ENCODE data around the gene TNIP2.

TNIP2 gene

GRCh38 chr4:2702361-2702760, 53.8 kb downstream of the TNIP2 start:
- H3K4me3 ChIP-seq (ENCODE audit: low read depth, low read length), result no peak overlapping the region
- no peak overlapping the region for H2AFZ ChIP-seq (ENCODE audit: low read length, unreplicated experiment)
- no peaks in the 10 kb centered on the region for H3K27me3 ChIP-seq (ENCODE audit: insufficient read depth, low read length)
- H3K79me2 ChIP-seq (ENCODE audit: control insufficient read depth, insufficient read depth, low read length, unreplicated experiment), result no peaks in the 10 kb centered on the region
- H3K4me1 ChIP-seq (ENCODE audit: control insufficient read depth, insufficient read depth, low read length, unreplicated experiment), result no peaks in the 10 kb centered on the region
- H3K27ac ChIP-seq (ENCODE audit: low read depth, low read length), result no peak overlapping the region
- peaks cover 29% of the 10 kb centered on the region for H3K36me3 ChIP-seq (ENCODE audit: insufficient read depth, low read length)

- Histone ChIP-seq H3K79me2 (ENCODE audit: control insufficient read depth, insufficient read depth, low read length, unreplicated experiment) (no peaks in the 10 kb centered on the region), H3K36me3 (ENCODE audit: insufficient read depth, low read length) (peaks cover 36% of the 10 kb centered on the region), H3K4me3 (ENCODE audit: low read depth, low read length) (no peak overlapping the region), H3K4me1 (ENCODE audit: control insufficient read depth, insufficient read depth, low read length, unreplicated experiment) (no peaks in the 10 kb centered on the region), H2AFZ (ENCODE audit: low read length, unreplicated experiment) (no peak overlapping the region), H3K27ac (ENCODE audit: low read depth, low read length) (no peak overlapping the region), H3K27me3 (ENCODE audit: insufficient read depth, low read length) (no peaks in the 10 kb centered on the region)
Observed at GRCh38 chr4:2700031-2700430, 56.1 kb downstream of the TNIP2 start.

DNA sequence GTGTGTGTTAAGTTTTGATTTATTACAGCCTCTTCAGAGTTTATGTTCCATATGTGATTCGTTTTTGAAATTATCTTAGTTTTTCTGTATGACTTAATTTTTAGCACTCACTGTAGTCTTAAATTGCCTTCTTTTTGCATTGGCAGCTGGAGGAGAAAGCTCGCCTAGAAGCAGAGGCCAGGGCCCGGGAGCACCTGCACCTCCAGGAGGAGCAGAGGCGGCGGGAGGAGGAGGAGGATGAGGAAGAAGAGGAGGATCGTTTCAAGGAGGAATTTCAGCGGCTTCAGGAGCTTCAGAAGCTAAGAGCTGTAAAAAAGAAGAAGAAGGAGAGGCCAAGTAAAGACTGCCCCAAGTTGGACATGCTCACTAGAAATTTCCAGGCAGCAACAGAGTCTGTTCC, 56.6 kb downstream of the TNIP2 start:
- Histone ChIP-seq H3K4me1 (ENCODE audit: control insufficient read depth, insufficient read depth, low read length, unreplicated experiment) (no peaks in the 10 kb centered on the region), H2AFZ (ENCODE audit: low read length, unreplicated experiment) (no peak overlapping the region), H3K79me2 (ENCODE audit: control insufficient read depth, insufficient read depth, low read length, unreplicated experiment) (no peaks in the 10 kb centered on the region), H3K27ac (ENCODE audit: low read depth, low read length) (no peak overlapping the region), H3K4me3 (ENCODE audit: low read depth, low read length) (no peak overlapping the region), H3K27me3 (ENCODE audit: insufficient read depth, low read length) (no peaks in the 10 kb centered on the region), H3K36me3 (ENCODE audit: insufficient read depth, low read length) (peaks cover 36% of the 10 kb centered on the region)

GRCh38 chr4:2698951-2699505, 57.1 kb downstream of the TNIP2 start:
- H2AFZ ChIP-seq (ENCODE audit: low read length, unreplicated experiment), result no peak overlapping the region
- no peak overlapping the region for H3K27ac ChIP-seq (ENCODE audit: low read depth, low read length)
- no peak overlapping the region for H3K4me3 ChIP-seq (ENCODE audit: low read depth, low read length)
- no peaks in the 10 kb centered on the region for H3K79me2 ChIP-seq (ENCODE audit: control insufficient read depth, insufficient read depth, low read length, unreplicated experiment)
- no peaks in the 10 kb centered on the region for H3K4me1 ChIP-seq (ENCODE audit: control insufficient read depth, insufficient read depth, low read length, unreplicated experiment)
- no peaks in the 10 kb centered on the region for H3K27me3 ChIP-seq (ENCODE audit: insufficient read depth, low read length)
- peaks cover 36% of the 10 kb centered on the region for H3K36me3 ChIP-seq (ENCODE audit: insufficient read depth, low read length)

DNA sequence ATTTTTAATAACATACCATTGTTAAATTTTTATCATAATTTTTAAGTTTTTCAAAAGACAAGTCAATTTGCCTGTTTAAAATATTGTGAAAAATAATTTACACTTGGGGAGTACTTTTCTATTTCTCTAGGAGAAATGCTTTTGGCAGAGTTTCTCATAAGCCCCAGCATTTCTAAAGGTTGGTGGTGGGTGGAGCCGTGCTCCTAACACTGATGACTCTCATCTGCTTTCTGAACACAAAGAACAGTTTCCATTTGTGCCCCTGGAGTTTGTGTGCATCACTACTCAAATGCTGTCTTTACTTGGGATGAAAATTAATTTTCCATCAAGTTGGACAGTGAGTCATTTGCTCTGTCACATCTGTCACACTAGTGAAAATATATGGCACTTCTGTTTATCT, 57.6 kb downstream of the TNIP2 start:
- H3K36me3 ChIP-seq (ENCODE audit: insufficient read depth, low read length), result peaks cover 36% of the 10 kb centered on the region
- H3K27ac ChIP-seq (ENCODE audit: low read depth, low read length), result no peak overlapping the region
- no peaks in the 10 kb centered on the region for H3K4me1 ChIP-seq (ENCODE audit: control insufficient read depth, insufficient read depth, low read length, unreplicated experiment)

DNA sequence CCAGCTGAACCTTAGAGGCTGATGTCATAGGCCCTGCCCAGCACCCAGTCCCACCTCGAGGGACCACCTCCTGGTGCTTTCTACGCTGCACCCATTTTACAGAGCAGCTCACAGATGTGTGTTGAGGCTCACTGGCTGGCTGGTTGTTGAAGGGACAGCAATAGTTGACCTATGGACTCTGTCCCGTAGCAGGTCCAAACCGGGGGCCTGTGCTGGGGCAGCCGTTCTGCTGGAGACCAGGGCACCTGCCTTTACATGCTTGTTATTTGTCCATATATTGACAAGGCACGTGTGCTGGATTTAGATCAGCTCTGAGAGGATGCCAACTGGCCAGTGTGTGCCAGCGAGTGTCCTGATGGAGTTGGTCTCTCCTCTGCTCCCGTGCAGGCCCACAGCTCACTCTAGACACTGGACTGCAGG, 58.1 kb downstream of the TNIP2 start:
- Histone ChIP-seq H3K4me1 (ENCODE audit: control insufficient read depth, insufficient read depth, low read length, unreplicated experiment) (no peaks in the 10 kb centered on the region), H3K27ac (ENCODE audit: low read depth, low read length) (no peak overlapping the region), H3K4me3 (ENCODE audit: low read depth, low read length) (no peak overlapping the region), H3K27me3 (ENCODE audit: insufficient read depth, low read length) (no peaks in the 10 kb centered on the region), H3K36me3 (ENCODE audit: insufficient read depth, low read length) (peaks cover 32% of the 10 kb centered on the region), H3K79me2 (ENCODE audit: control insufficient read depth, insufficient read depth, low read length, unreplicated experiment) (no peaks in the 10 kb centered on the region), H2AFZ (ENCODE audit: low read length, unreplicated experiment) (no peak overlapping the region)

More for the DNA sequence above, 57.6 kb downstream of the TNIP2 start:
- Histone ChIP-seq H3K4me3 (ENCODE audit: low read depth, low read length) (no peak overlapping the region), H2AFZ (ENCODE audit: low read length, unreplicated experiment) (no peak overlapping the region), H3K27me3 (ENCODE audit: insufficient read depth, low read length) (no peaks in the 10 kb centered on the region), H3K79me2 (ENCODE audit: control insufficient read depth, insufficient read depth, low read length, unreplicated experiment) (no peaks in the 10 kb centered on the region)

DNA sequence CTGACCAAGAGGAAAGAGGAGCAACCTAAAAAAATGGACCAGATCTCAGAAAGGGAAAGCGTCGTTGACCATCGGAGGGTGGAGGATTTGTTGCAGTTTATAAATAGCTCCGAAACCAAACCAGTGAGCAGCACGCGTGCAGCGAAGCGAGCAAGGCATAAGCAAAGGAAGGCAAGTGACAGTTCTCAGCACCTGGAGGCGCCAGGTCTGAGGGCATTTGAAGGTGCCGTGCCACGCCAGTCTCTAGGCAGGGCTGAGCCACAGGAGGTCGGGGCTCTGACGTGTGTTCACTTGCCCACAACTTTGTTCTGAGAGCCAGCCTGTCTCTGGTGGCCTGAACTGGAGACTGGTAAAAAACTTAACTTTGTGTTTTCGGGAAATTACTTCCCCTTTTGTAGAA, 59.7 kb downstream of the TNIP2 start:
- H3K36me3 ChIP-seq (ENCODE audit: insufficient read depth, low read length), result peaks cover 32% of the 10 kb centered on the region
- H2AFZ ChIP-seq (ENCODE audit: low read length, unreplicated experiment), result no peak overlapping the region
- no peak overlapping the region for H3K27ac ChIP-seq (ENCODE audit: low read depth, low read length)
- H3K27me3 ChIP-seq (ENCODE audit: insufficient read depth, low read length), result no peaks in the 10 kb centered on the region
- no peaks in the 10 kb centered on the region for H3K79me2 ChIP-seq (ENCODE audit: control insufficient read depth, insufficient read depth, low read length, unreplicated experiment)
- no peaks in the 10 kb centered on the region for H3K4me1 ChIP-seq (ENCODE audit: control insufficient read depth, insufficient read depth, low read length, unreplicated experiment)
- H3K4me3 ChIP-seq (ENCODE audit: low read depth, low read length), result no peak overlapping the region

DNA sequence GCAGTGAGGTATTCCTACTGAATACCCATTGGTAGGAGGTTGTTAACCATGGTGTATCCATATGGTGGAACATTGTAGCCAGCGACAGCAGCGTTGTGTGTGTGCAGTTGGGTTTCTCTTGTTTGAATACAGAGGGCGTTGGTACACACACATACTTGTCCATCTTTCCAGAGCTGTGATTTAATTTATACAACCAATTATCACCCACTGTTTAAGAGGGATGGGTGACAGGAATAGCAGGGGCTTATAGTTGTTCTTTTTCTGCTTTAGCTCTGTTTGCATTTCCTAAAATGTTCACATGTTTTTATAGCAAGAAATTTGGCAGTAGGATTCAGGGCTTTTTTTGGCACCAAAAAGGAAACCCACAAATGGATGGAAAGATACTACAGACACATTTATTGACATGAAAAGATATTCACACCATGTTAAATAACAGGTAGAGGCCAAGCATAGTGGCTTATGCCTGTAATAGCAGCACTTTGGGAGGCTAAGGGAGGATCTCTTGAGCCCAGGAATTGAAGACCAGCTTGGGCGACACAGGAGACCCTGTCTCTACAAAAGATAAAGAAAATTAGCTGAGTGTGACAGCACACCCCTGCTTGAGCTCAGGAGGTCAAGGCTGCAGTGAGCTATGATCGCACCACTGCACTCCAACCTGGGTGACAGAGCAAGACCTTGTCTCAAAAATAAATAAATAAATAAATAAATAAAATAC, 60.6 kb downstream of the TNIP2 start:
- Histone ChIP-seq H3K4me1 (ENCODE audit: control insufficient read depth, insufficient read depth, low read length, unreplicated experiment) (no peaks in the 10 kb centered on the region), H2AFZ (ENCODE audit: low read length, unreplicated experiment) (no peak overlapping the region), H3K27ac (ENCODE audit: low read depth, low read length) (no peak overlapping the region), H3K27me3 (ENCODE audit: insufficient read depth, low read length) (no peaks in the 10 kb centered on the region), H3K79me2 (ENCODE audit: control insufficient read depth, insufficient read depth, low read length, unreplicated experiment) (no peaks in the 10 kb centered on the region), H3K4me3 (ENCODE audit: low read depth, low read length) (no peak overlapping the region), H3K36me3 (ENCODE audit: insufficient read depth, low read length) (peaks cover 35% of the 10 kb centered on the region)

- Histone ChIP-seq H3K27ac (ENCODE audit: low read depth, low read length) (no peak overlapping the region), H2AFZ (ENCODE audit: low read length, unreplicated experiment) (no peak overlapping the region), H3K27me3 (ENCODE audit: insufficient read depth, low read length) (no peaks in the 10 kb centered on the region), H3K36me3 (ENCODE audit: insufficient read depth, low read length) (peaks cover 34% of the 10 kb centered on the region), H3K4me3 (ENCODE audit: low read depth, low read length) (no peak overlapping the region), H3K79me2 (ENCODE audit: control insufficient read depth, insufficient read depth, low read length, unreplicated experiment) (no peaks in the 10 kb centered on the region), H3K4me1 (ENCODE audit: control insufficient read depth, insufficient read depth, low read length, unreplicated experiment) (no peaks in the 10 kb centered on the region)
Observed at GRCh38 chr4:2694691-2695090, 61.4 kb downstream of the TNIP2 start.

DNA sequence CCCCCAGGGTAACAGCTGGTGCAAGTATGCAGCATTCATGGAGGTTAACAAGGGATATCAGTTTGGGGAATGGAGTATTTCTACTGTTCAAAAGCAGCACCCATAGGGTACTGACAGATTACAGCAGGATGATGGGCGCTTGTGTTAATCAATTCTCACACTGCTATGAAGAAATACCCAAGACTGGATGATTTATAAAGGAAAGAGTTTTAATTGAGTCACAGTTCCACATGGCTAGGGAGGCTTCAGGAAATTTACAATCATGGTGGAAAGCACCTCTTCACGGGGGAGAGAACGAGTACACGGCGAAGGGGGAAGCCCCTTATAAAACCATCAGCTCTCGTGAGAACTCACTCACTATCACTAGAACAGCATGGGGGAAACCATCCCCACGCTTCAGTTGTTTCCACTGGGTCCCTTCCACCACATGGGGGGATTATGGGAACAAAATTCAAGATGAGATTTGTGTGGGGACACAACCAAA, 64.1 kb downstream of the TNIP2 start:
- Histone ChIP-seq H3K27me3 (ENCODE audit: insufficient read depth, low read length) (no peaks in the 10 kb centered on the region), H3K4me3 (ENCODE audit: low read depth, low read length) (no peak overlapping the region), H2AFZ (ENCODE audit: low read length, unreplicated experiment) (no peak overlapping the region), H3K79me2 (ENCODE audit: control insufficient read depth, insufficient read depth, low read length, unreplicated experiment) (no peaks in the 10 kb centered on the region), H3K27ac (ENCODE audit: low read depth, low read length) (no peak overlapping the region), H3K4me1 (ENCODE audit: control insufficient read depth, insufficient read depth, low read length, unreplicated experiment) (no peaks in the 10 kb centered on the region), H3K36me3 (ENCODE audit: insufficient read depth, low read length) (peaks cover 27% of the 10 kb centered on the region)

Data from ACC112 (cell line).